Vagina (tissue), 2 donors: ENCODE results near the gene POU2F3. TPM values are rescaled to one million over a fixed set of nuclear protein-coding genes. Genes with fewer than 3 reads are reported as not detected.

Experiments
- DNase-seq, 2 donors: peaks; one replicate each; pipeline ENCODE4 v3.0.0-alpha.2; 2017; ENCODE audit errors: extremely low spot score in 2 of 2
- H3K27ac ChIP-seq: fragments of 200-600 bp; sonication (generic); one replicate; pipeline ENCODE4 v1.5.1; 2019
- H3K27me3 ChIP-seq: fragments of 200-600 bp; sonication (generic); one replicate; pipeline ENCODE4 v1.5.1; 2019
- H3K36me3 ChIP-seq, 2 donors: fragments of 200-600 bp; sonication (generic); one replicate each; pipeline ENCODE4 v1.5.1; 2017 to 2019
- H3K4me1 ChIP-seq: fragments of 200-600 bp; sonication (generic); one replicate; pipeline ENCODE4 v1.5.1; 2019
- H3K4me3 ChIP-seq, 2 donors: fragments of 200-600 bp; sonication (generic); 1 replicate in 1 of 2; 2 replicates in 1 of 2; pipeline ENCODE4 v1.5.1; 2016 to 2019
- H3K9me3 ChIP-seq: fragments of 200-600 bp; sonication (generic); one replicate; pipeline ENCODE4 v1.5.1; 2019
- POLR2A ChIP-seq, 2 donors: fragments of 450-650 bp; IDR thresholded peaks; one replicate each; pipeline ENCODE4 v1.6.1; 2017; ENCODE audit warnings: antibody characterized with exemption in 2 of 2, mild to moderate bottlenecking in 2 of 2, moderate library complexity in 2 of 2
- POLR2AphosphoS5 ChIP-seq, 2 donors: sonication (generic); formaldehyde crosslinking; IDR thresholded peaks; one replicate each; pipeline ENCODE4 v1.9.0; 2017; ENCODE audit warnings: antibody characterized with exemption in 2 of 2, mild to moderate bottlenecking in 2 of 2, low read depth in 1 of 2; ENCODE audit not compliant: insufficient read depth in 1 of 2
- intact Hi-C: fragments of 100-400 bp; cut with DNase I; formaldehyde crosslinking; loops from one replicate; pipeline ENCODE4 v1.15.1; 2023
- small RNA-seq: library from RNA; depleted of rRNA; stranded (forward); fragments of <200 nt; gene quantifications from one replicate; pipeline ENCODE3, GENCODE V24; 2016
- total RNA-seq: library from RNA; depleted of rRNA; stranded (reverse); fragments of >200 nt; gene quantifications from one replicate; pipeline ENCODE4 v1.2.3, GENCODE V29; 2016
- TF ChIP-seq, protein P1 (sequence below), 3 experiments: fragments of 450-650 bp in 2 of 3; fragments of 200-600 bp in 1 of 3; sonication (generic) in 1 of 3; IDR thresholded peaks; one replicate each; pipeline ENCODE4 v1.5.1; 2017 to 2019; ENCODE audit warnings: antibody characterized with exemption in 3 of 3, mild to moderate bottlenecking in 2 of 3, moderate library complexity in 2 of 3

Gene POU2F3
- total RNA-seq, 1 donor from 2014 or later = 2.7 TPM

- no peak for TF ChIP-seq POLR2AphosphoS5 (IDR thresholded peaks at IDR 0.05; ENCODE audit: insufficient read depth in 1 of 2, low read depth in 1 of 2)
- Histone ChIP-seq H3K27me3 (no peaks in the 10 kb centered on the region), H3K9me3 (no peaks in the 10 kb centered on the region), H3K36me3 (no peaks in the 10 kb centered on the region), H3K4me1 (peaks cover 41% of the 10 kb centered on the region), H3K4me3 (no peak overlapping the region), H3K27ac (no peak overlapping the region)
- intact Hi-C loops = no loop called here
- DNase-seq = no peak
Measured at GRCh38 chr11:120358729-120359128, 118.8 kb downstream of the POU2F3 start.

DNA sequence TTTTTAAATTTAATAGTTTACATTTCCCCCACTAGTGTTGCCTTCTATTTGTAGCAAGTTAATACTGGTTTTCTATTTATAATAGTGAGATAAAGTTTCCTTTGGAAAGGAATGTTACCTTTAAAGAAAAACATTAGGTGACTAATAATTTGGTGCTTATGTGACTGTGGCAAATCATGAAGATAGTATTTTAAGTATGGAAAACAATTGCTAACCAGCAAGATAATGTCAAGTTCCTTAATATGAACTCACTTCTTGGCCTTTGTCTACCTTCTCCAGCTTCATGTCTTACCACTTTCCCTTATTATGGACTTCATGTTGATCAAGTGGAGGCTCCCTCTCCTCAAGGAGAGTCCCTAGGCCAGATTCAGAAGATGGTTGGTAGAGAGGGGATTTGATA, 123.5 kb downstream of the POU2F3 start:
- TF ChIP-seq, protein P1, sequence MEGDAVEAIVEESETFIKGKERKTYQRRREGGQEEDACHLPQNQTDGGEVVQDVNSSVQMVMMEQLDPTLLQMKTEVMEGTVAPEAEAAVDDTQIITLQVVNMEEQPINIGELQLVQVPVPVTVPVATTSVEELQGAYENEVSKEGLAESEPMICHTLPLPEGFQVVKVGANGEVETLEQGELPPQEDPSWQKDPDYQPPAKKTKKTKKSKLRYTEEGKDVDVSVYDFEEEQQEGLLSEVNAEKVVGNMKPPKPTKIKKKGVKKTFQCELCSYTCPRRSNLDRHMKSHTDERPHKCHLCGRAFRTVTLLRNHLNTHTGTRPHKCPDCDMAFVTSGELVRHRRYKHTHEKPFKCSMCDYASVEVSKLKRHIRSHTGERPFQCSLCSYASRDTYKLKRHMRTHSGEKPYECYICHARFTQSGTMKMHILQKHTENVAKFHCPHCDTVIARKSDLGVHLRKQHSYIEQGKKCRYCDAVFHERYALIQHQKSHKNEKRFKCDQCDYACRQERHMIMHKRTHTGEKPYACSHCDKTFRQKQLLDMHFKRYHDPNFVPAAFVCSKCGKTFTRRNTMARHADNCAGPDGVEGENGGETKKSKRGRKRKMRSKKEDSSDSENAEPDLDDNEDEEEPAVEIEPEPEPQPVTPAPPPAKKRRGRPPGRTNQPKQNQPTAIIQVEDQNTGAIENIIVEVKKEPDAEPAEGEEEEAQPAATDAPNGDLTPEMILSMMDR (IDR thresholded peaks at IDR 0.05) = no peak
- TF ChIP-seq POLR2AphosphoS5 (IDR thresholded peaks at IDR 0.05; ENCODE audit: insufficient read depth in 1 of 2, low read depth in 1 of 2) (no peak), POLR2A (IDR thresholded peaks at IDR 0.05) (no peak)
- H3K4me3 ChIP-seq = no peak overlapping the region
- no peak for DNase-seq
- H3K27ac ChIP-seq = no peak overlapping the region
- H3K9me3 ChIP-seq = no peaks in the 10 kb centered on the region
- no peaks in the 10 kb centered on the region for H3K36me3 ChIP-seq
- peaks cover 14% of the 10 kb centered on the region for H3K4me1 ChIP-seq
- H3K27me3 ChIP-seq = no peaks in the 10 kb centered on the region
- intact Hi-C loops = no loop called here

- Histone ChIP-seq H3K36me3 (no peaks in the 10 kb centered on the region), H3K4me3 (no peak overlapping the region), H3K27ac (no peak overlapping the region), H3K27me3 (no peaks in the 10 kb centered on the region), H3K9me3 (no peaks in the 10 kb centered on the region), H3K4me1 (peaks cover 18% of the 10 kb centered on the region)
- intact Hi-C loops = no loop called here
- no peak for DNase-seq
- TF ChIP-seq POLR2AphosphoS5 (IDR thresholded peaks at IDR 0.05; ENCODE audit: insufficient read depth in 1 of 2, low read depth in 1 of 2) (no peak), POLR2A (IDR thresholded peaks at IDR 0.05) (no peak)
- TF ChIP-seq, protein P1 (IDR thresholded peaks at IDR 0.05) = no peak
Measured at GRCh38 chr11:120365512-120365911, 125.6 kb downstream of the POU2F3 start.

Small RNAs within 50 kb of the gene (small RNA-seq; reads per million reads assigned to genes)
- 987 reads per million, percentile 99 among the genes with 10 or more reads in this experiment for gene RF00100

Other genes with a start within 250 kb of the POU2F3 start
- 729 TPM for gene TRIM29, start 102.0 kb upstream of the POU2F3 start, total RNA-seq
- 56.7 TPM for gene OAF, start 29.1 kb upstream of the POU2F3 start, total RNA-seq
- 3.7 TPM for gene TLCD5, start 85.2 kb downstream of the POU2F3 start, total RNA-seq
- 106 TPM for gene ARHGEF12, start 96.3 kb downstream of the POU2F3 start, total RNA-seq